OCI-LY3 (cell line): ENCODE results near the gene CUL9.

Source experiments
- EZH2phosphoT487 ChIP-seq: fragments of 200-600 bp; shearing (Covaris generic); IDR thresholded peaks from 2 replicates; pipeline ENCODE4 v1.6.1; 2018; ENCODE audit warnings: antibody characterized with exemption, mixed run types, low read depth
- TF ChIP-seq, protein P1 (sequence below): fragments of 200-600, 300-600 bp; sonication (generic); IDR thresholded peaks from 2 replicates; pipeline ENCODE4 v1.5.1; 2014; ENCODE audit warnings: antibody characterized with exemption, low read length, low read depth

DNA sequence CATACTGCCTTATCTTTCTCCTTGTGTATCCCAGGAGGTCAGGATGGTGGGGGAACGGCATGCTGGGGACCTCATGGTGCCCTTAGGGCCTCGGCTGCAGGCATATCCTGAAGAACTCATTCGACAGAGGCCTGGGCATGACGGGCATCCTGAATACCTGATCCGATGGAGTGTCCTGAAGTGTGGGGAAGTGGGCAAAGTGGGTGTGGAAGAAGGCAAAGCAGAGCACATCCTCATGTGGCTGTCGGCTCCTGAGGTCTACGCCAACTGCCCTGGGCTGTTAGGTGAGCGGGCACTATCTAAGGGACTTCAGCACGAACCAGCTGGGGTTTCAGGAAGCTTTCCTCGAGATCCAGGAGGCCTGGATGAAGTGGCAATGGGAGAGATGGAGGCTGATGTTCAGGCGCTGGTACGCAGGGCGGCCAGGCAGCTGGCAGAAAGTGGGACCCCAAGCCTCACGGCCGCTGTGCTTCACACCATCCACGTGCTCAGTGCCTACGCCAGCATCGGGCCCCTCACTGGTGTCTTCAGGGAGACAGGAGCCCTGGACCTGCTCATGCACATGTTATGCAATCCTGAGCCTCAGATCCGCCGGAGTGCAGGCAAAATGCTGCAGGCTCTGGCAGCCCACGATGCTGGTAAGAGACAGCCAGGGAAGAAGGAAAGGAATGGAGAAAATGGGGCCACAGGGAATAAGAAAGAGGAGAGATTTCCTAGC lies 2.4 kb downstream of the CUL9 start:
- TF ChIP-seq, protein P1, sequence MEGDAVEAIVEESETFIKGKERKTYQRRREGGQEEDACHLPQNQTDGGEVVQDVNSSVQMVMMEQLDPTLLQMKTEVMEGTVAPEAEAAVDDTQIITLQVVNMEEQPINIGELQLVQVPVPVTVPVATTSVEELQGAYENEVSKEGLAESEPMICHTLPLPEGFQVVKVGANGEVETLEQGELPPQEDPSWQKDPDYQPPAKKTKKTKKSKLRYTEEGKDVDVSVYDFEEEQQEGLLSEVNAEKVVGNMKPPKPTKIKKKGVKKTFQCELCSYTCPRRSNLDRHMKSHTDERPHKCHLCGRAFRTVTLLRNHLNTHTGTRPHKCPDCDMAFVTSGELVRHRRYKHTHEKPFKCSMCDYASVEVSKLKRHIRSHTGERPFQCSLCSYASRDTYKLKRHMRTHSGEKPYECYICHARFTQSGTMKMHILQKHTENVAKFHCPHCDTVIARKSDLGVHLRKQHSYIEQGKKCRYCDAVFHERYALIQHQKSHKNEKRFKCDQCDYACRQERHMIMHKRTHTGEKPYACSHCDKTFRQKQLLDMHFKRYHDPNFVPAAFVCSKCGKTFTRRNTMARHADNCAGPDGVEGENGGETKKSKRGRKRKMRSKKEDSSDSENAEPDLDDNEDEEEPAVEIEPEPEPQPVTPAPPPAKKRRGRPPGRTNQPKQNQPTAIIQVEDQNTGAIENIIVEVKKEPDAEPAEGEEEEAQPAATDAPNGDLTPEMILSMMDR, result no peak
- TF ChIP-seq EZH2phosphoT487, result no peak
